ENCODE results near the gene IKBKE. TPM values are rescaled to one million over a fixed set of nuclear protein-coding genes. Genes with fewer than 3 reads are reported as not detected.

Gene IKBKE
- total and polyA plus RNA-seq, 11 donors = 0.27 to 10.8 (median 1.1) TPM

- H3K27ac ChIP-seq = peak overlapping the region in 2 of 12 donors; percentile 31 to 41
- DNase-seq (no peak), ATAC-seq (no peak)
- peaks cover 0 to 18% (median 9%) of the 10 kb centered on the region in 12 donors for H3K4me1 ChIP-seq
- no peak for TF ChIP-seq POLR2A (IDR thresholded peaks at IDR 0.05)
- no peak for TF ChIP-seq CTCF (IDR thresholded peaks at IDR 0.05)
- no peaks in the 10 kb centered on the region for H3K9me3 ChIP-seq
- H3K4me3 ChIP-seq = no peak overlapping the region
- no peaks in the 10 kb centered on the region for H3K27me3 ChIP-seq
- intact Hi-C loops (cut with DNase I) = loop anchor here in 8 of 10 donors (2.0 to 10.0 kb wide), 4 partner anchors 34 to 49 kb away; partner anchors contain the start of gene RASSF5 (in 2 of the 8)
- 90 to 92% (median 91%) methylated on average over 7 of the region's 7 CpGs for WGBS, 4 donors
- H3K36me3 ChIP-seq = no peaks in the 10 kb centered on the region
Measured at GRCh38 chr1:206541236-206541833, 71.1 kb downstream of the IKBKE start.

DNA sequence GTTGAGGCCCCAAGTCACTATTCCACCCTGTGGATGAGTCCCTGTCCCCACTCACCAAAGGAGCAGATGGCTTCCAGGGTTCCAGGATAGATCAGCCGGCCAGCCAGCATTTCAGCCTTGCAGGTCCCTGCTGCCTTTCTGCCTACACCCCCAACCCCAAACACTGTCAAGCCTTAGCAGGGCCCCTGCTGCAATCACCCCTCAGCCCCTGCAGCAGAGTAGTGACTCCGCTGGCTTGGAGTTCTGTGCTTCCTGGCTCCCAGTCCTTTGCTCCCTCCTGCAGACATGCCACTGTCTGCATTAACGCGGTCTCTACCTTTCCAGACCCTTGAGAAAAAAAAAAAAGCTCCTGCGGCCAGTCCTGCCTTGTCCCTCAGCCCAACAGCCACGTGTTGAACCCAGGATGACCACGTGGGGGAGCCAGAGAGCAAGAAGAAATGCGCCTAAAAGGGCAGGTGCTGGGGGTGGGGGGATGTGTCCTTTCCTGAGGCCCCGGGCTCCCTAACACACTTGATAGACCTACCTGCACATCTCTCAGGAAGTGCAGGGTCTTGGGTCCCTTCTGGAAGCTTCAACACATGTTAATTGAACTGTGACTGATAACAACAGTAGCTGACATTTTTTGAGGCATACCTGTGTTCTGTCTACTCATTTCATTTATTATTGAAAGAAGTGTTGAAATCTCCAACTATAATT is 74.4 kb downstream of the IKBKE start:
- 4 to 16% (median 12%) methylated on average over 9 of the region's 9 CpGs for WGBS, 4 donors
- TF ChIP-seq POLR2A (IDR thresholded peaks at IDR 0.05) (no peak), CTCF (IDR thresholded peaks at IDR 0.05) (peak; percentile 80 to 92 (median 88))
- ATAC-seq (peak; percentile 26 to 84 (median 72)), DNase-seq (peak; percentile 61 to 87 (median 69))
- Histone ChIP-seq H3K4me1 (peaks cover 0 to 14% (median 8%) of the 10 kb centered on the region in 12 donors), H3K27me3 (no peaks in the 10 kb centered on the region), H3K27ac (no peak overlapping the region), H3K36me3 (no peaks in the 10 kb centered on the region), H3K9me3 (no peaks in the 10 kb centered on the region), H3K4me3 (no peak overlapping the region)
- intact Hi-C loops (cut with DNase I) = loop anchor here in 9 of 10 donors (1.0 to 10.0 kb wide), 8 partner anchors 37 to 52 kb away; partner anchors contain the start of gene RASSF5 (in 2 of the 9)

- no peak overlapping the region for H3K4me3 ChIP-seq
- no peak for DNase-seq
- TF ChIP-seq CTCF (IDR thresholded peaks at IDR 0.05) (no peak), POLR2A (IDR thresholded peaks at IDR 0.05) (no peak)
- H3K4me1 ChIP-seq = peaks cover 0 to 8% (median 3%) of the 10 kb centered on the region in 12 donors
- H3K9me3 ChIP-seq = no peaks in the 10 kb centered on the region
- H3K27ac ChIP-seq = no peak overlapping the region
- no peaks in the 10 kb centered on the region for H3K36me3 ChIP-seq
- intact Hi-C loops (cut with DNase I) = loop anchor here in 8 of 10 donors (1.0 to 10.0 kb wide), 7 partner anchors 37 to 53 kb away; no protein-coding TSS in a partner anchor
- no peaks in the 10 kb centered on the region for H3K27me3 ChIP-seq
- 92 to 100% (median 97%) methylated on average over 1 of the region's 1 CpG for WGBS, 4 donors
- no peak for ATAC-seq
Measured at GRCh38 chr1:206545351-206545750, 75.1 kb downstream of the IKBKE start.

Small RNA genes lying within 50 kb of the gene (microRNA-seq; reads per million reads assigned to microRNA genes)
- 0 to 0.21 (median 0.03) reads per million in 4 donors for gene MIR6769B

Other genes with a start within 250 kb of the IKBKE start
- gene RASSF5, start 37.1 kb downstream of the IKBKE start, total RNA-seq = 10 to 100 TPM in 2 of 9 donors, 1 to 10 TPM in 7; 3.2 to 27.4 (median 5.8) TPM
- 1 to 10 TPM; 1.3 to 1.8 TPM for gene RASSF5, start 37.1 kb downstream of the IKBKE start, polyA plus RNA-seq
- gene EIF2D, start 142.0 kb downstream of the IKBKE start, total RNA-seq = 10 to 100 TPM; 21.6 to 37.5 (median 29.0) TPM
- gene EIF2D, start 142.0 kb downstream of the IKBKE start, polyA plus RNA-seq = 10 to 100 TPM; 15.6 to 26.8 TPM
- 10 to 100 TPM; 11.2 to 32.5 (median 15.9) TPM for gene DYRK3, start 165.1 kb downstream of the IKBKE start, total RNA-seq
- gene DYRK3, start 165.1 kb downstream of the IKBKE start, polyA plus RNA-seq = 10 to 100 TPM in 1 of 2 donors, 1 to 10 TPM in 1; 6.5 to 26.0 TPM
- gene MAPKAPK2, start 214.4 kb downstream of the IKBKE start, total RNA-seq = 100 to 1,000 TPM; 163 to 327 (median 223) TPM
- gene MAPKAPK2, start 214.4 kb downstream of the IKBKE start, polyA plus RNA-seq = 100 to 1,000 TPM; 126 to 227 TPM

All from heart left ventricle (tissue), 16 donors.